Endothelial cell of umbilical vein (primary cell): ENCODE data around the gene UGT2A3. TPM values are rescaled to one million over a fixed set of nuclear protein-coding genes. Genes with fewer than 3 reads are reported as not detected.

ENCODE experiments used
- BruUV-seq: library from RNA; stranded (reverse); fragments of 400-500 nt; replicated peaks from 2 replicates; lab custom pipeline; 2021; lab: Mats Ljungman, UMichigan
- CTCF ChIA-PET: fragments of 300-600, 350-600 bp; sonication (Branson Sonifier 250); formaldehyde crosslinking; loops from one replicate; lab custom pipeline; 2021; ENCODE audit warnings: antibody characterized with exemption, inconsistent platforms; lab: Charles Lee
- POLR2A ChIA-PET: fragments of 300-600, 350-600 bp; sonication (Branson Sonifier 250); formaldehyde crosslinking; loops from one replicate; lab custom pipeline; 2021; ENCODE audit warnings: antibody characterized with exemption, inconsistent platforms; lab: Charles Lee
- DNase-seq: peaks from one replicate; pipeline ENCODE4 v3.0.0-alpha.2; 2011; ENCODE audit warnings: low read depth, low spot score
- FAIRE-seq: peaks from 2 replicates; lab custom pipeline; 2011; peaks lifted over from hg19 to GRCh38; lab: Jason Lieb, UNC
- H2AFZ ChIP-seq: 2 replicates; pipeline ENCODE4 v1.6.0; 2012; ENCODE audit warnings: low read depth, low read length, control low read depth, inconsistent platforms
- H3K27ac ChIP-seq: 2 replicates; pipeline ENCODE4 v1.5.1; 2011; ENCODE audit warnings: low read depth, mild to moderate bottlenecking, control low read depth, low read length, moderate library complexity; ENCODE audit not compliant: insufficient read depth
- H3K27me3 ChIP-seq, 2 experiments: 2 replicates each; pipeline versions ENCODE4 v1.6.0 to v1.6.1; 2011; ENCODE audit warnings: low read length in 2 of 2, mixed read lengths in 1 of 2; ENCODE audit not compliant: control insufficient read depth in 2 of 2, insufficient read depth in 2 of 2
- H3K36me3 ChIP-seq, 2 experiments: 2 replicates in 1 of 2; 3 replicates in 1 of 2; pipeline ENCODE4 v1.5.1; 2011; ENCODE audit warnings: low read length in 2 of 2, mild to moderate bottlenecking in 1 of 2, moderate library complexity in 1 of 2; ENCODE audit not compliant: control insufficient read depth in 2 of 2, insufficient read depth in 2 of 2; ENCODE audit errors: extremely low read depth in 1 of 2
- H3K4me1 ChIP-seq: 3 replicates; pipeline ENCODE4 v1.5.1; 2011; ENCODE audit warnings: mild to moderate bottlenecking, low read length; ENCODE audit not compliant: control insufficient read depth, insufficient read depth; ENCODE audit errors: extremely low read depth
- H3K4me2 ChIP-seq: 2 replicates; pipeline ENCODE4 v1.6.1; 2011; ENCODE audit warnings: low read length, control low read depth, mixed read lengths; ENCODE audit not compliant: insufficient read depth
- H3K4me3 ChIP-seq, 3 experiments: fragments of 200-600 bp in 1 of 3; sonication (generic), shearing (Covaris generic) in 1 of 3; replicated peaks in 1 of 3; 2 replicates each; pipeline ENCODE4 v1.5.1; 2011 to 2016; ENCODE audit warnings: control low read depth in 3 of 3, low read length in 3 of 3, mild to moderate bottlenecking in 2 of 3, inconsistent platforms in 1 of 3, low read depth in 1 of 3, moderate library complexity in 1 of 3; ENCODE audit not compliant: insufficient read depth in 1 of 3
- H3K79me2 ChIP-seq: 2 replicates; pipeline ENCODE4 v1.6.0; 2012; ENCODE audit warnings: low read length, inconsistent platforms; ENCODE audit not compliant: control insufficient read depth, insufficient read depth
- H3K9ac ChIP-seq: replicated peaks from 2 replicates; pipeline ENCODE3; 2011; ENCODE audit warnings: low read length, control low read depth; ENCODE audit not compliant: insufficient read depth; ENCODE audit errors: extremely low read depth
- H3K9me1 ChIP-seq: replicated peaks from 3 replicates; pipeline ENCODE4 v1.6.0; 2011; ENCODE audit warnings: mild to moderate bottlenecking, low read length; ENCODE audit not compliant: control insufficient read depth, insufficient read depth; ENCODE audit errors: extremely low read depth
- H3K9me3 ChIP-seq: replicated peaks from 2 replicates; pipeline ENCODE4 v1.5.1; 2012; ENCODE audit warnings: low read length, inconsistent platforms; ENCODE audit not compliant: control insufficient read depth, insufficient read depth
- H4K20me1 ChIP-seq: replicated peaks from 2 replicates; pipeline ENCODE3; 2011; ENCODE audit warnings: mild to moderate bottlenecking, low read length; ENCODE audit not compliant: control insufficient read depth, insufficient read depth; ENCODE audit errors: extremely low read depth
- FOS ChIP-seq: IDR thresholded peaks from 2 replicates; pipeline ENCODE4 v1.6.1; 2011; ENCODE audit warnings: mild to moderate bottlenecking, low read length, moderate library complexity, borderline replicate concordance; ENCODE audit not compliant: insufficient read depth
- JUN ChIP-seq: IDR thresholded peaks from 2 replicates; pipeline ENCODE4 v1.6.1; 2011; ENCODE audit warnings: borderline replicate concordance, low read depth; ENCODE audit not compliant: insufficient read length, insufficient read depth
- POLR2A ChIP-seq: IDR thresholded peaks from 2 replicates; pipeline ENCODE4 v1.6.1; 2012; ENCODE audit warnings: low read depth, mild to moderate bottlenecking, control low read depth, low read length
- POLR2AphosphoS5 ChIP-seq: IDR thresholded peaks from 2 replicates; pipeline ENCODE4 v1.6.1; 2012; ENCODE audit warnings: low read depth, mild to moderate bottlenecking, control low read depth, low read length, moderate library complexity; ENCODE audit not compliant: insufficient read depth
- dilution Hi-C: fragments of 300-500 bp; cut with MboI; formaldehyde crosslinking; loops from one replicate; pipeline ENCODE4 v1.15.0; 2019; ENCODE audit warnings: low sequenced_read_pairs; ENCODE audit not compliant: extremely low pct_ligation_motif_present
- intact Hi-C: fragments of 100-400 bp; cut with micrococcal nuclease; formaldehyde crosslinking; loops from one replicate; pipeline ENCODE4 v1.10.0; 2022
- polyA plus RNA-seq, 4 experiments: library from polyadenylated mRNA; depleted of rRNA in 3 of 4; stranded (reverse) in 3 of 4; unstranded in 1 of 4; fragments of >200 nt; gene quantifications; 2 replicates each; pipeline versions ENCODE4 v1.2.1 to v1.2.3, GENCODE V29; 2011 to 2012; ENCODE audit warnings: missing spikeins in 1 of 4
- total RNA-seq: library from RNA; stranded (reverse); gene quantifications from 2 replicates; pipeline ENCODE4 v1.2.3, GENCODE V29; 2021
- TF ChIP-seq, protein P1 (sequence below): IDR thresholded peaks from 2 replicates; pipeline ENCODE4 v1.6.1; 2011; ENCODE audit not compliant: insufficient read depth, insufficient read length

UGT2A3 gene
- total and polyA plus RNA-seq, 2 donors (not counting 3 experiments of a cell fraction or from before 2014, with no cell fraction given) = not detected

- Histone ChIP-seq H3K4me2 (no peak overlapping the region), H3K9me3 (no peaks in the 10 kb centered on the region), H3K4me3 (no peak overlapping the region), H3K27ac (no peak overlapping the region), H3K9ac (no peak overlapping the region), H2AFZ (no peak overlapping the region), H3K4me1 (no peaks in the 10 kb centered on the region), H3K27me3 (no peaks in the 10 kb centered on the region), H4K20me1 (no peaks in the 10 kb centered on the region), H3K9me1 (no peaks in the 10 kb centered on the region), H3K36me3 (no peaks in the 10 kb centered on the region), H3K79me2 (no peaks in the 10 kb centered on the region)
- POLR2A ChIA-PET = no interaction called here
- FAIRE-seq (no peak), DNase-seq (no peak)
- BruUV-seq = no TSS peak
- CTCF ChIA-PET = no interaction called here
- dilution Hi-C loops = no loop called here
- TF ChIP-seq POLR2AphosphoS5 (no peak), JUN (no peak), FOS (no peak)
- TF ChIP-seq, protein P1, sequence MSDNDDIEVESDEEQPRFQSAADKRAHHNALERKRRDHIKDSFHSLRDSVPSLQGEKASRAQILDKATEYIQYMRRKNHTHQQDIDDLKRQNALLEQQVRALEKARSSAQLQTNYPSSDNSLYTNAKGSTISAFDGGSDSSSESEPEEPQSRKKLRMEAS = no peak
- intact Hi-C loops = no loop called here
Observed at GRCh38 chr4:68984947-68985346, 33.3 kb upstream of the UGT2A3 start.

- no TSS peak for BruUV-seq
- no peaks in the 10 kb centered on the region for H3K9me1 ChIP-seq
- no peaks in the 10 kb centered on the region for H3K79me2 ChIP-seq
- dilution Hi-C loops (no loop called here), intact Hi-C loops (no loop called here)
- H3K4me3 ChIP-seq = no peak overlapping the region
- ChIA-PET POLR2A (no interaction called here), CTCF (no interaction called here)
- no peak overlapping the region for H3K9ac ChIP-seq
- no peaks in the 10 kb centered on the region for H3K27me3 ChIP-seq
- TF ChIP-seq POLR2A = no peak
- no peak for TF ChIP-seq JUN
- TF ChIP-seq, protein P1 = no peak
- no peak for TF ChIP-seq FOS
- no peak overlapping the region for H3K27ac ChIP-seq
- H3K4me1 ChIP-seq = no peaks in the 10 kb centered on the region
- DNase-seq (no peak), FAIRE-seq (no peak)
- no peaks in the 10 kb centered on the region for H4K20me1 ChIP-seq
- no peaks in the 10 kb centered on the region for H3K9me3 ChIP-seq
- no peaks in the 10 kb centered on the region for H3K36me3 ChIP-seq
- H2AFZ ChIP-seq = no peak overlapping the region
- no peak overlapping the region for H3K4me2 ChIP-seq
Observed at GRCh38 chr4:68963374-68963773, 11.8 kb upstream of the UGT2A3 start.
